HL-60/S4 treated with retinoic acid at 250 ng/mL for 4 days and 3 days (cell line): ENCODE measurements around the gene CCNF.
"Not testable (repeated sequence)": the region's sequence is repeated elsewhere in the genome, so short reads cannot be mapped to it uniquely, and the experiment has no call there.

Experiments
- in situ Hi-C: fragments of 300-500 bp; cut with MboI; formaldehyde crosslinking; loops from 2 replicates; pipeline ENCODE4 v1.7.0; 2022; ENCODE audit warnings: low sequenced_read_pairs

Gene CCNF

DNA sequence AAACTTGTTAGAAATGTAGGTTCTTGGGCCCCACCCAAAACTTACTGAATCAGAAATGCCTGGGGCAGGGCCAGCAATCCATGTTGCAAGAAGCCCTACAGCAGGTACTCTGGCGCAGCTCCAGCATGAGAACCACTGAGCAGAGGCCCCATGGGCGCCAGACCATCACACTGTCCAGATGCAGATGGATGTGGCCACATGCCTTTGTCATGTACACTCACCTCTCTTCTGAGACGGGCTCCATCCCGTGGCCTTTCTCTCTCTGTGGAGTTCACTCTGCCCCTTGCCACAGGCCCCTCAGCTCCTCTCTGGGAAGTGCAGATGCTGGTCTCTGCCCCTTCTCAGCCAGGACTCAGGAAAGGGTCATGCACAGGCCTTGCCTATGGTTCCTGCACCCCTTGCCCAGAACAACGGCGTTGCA lies 2.3 kb upstream of the CCNF start:
- in situ Hi-C loops, result loop anchor here (10.0 kb wide), 1 partner anchor 58 kb away; no protein-coding TSS in a partner anchor

- in situ Hi-C loops, result loop anchor here (10.0 kb wide), 1 partner anchor 57 kb away; no protein-coding TSS in a partner anchor
These were observed 1.7 kb upstream of the CCNF start for GRCh38 chr16:2427526-2427925.

DNA sequence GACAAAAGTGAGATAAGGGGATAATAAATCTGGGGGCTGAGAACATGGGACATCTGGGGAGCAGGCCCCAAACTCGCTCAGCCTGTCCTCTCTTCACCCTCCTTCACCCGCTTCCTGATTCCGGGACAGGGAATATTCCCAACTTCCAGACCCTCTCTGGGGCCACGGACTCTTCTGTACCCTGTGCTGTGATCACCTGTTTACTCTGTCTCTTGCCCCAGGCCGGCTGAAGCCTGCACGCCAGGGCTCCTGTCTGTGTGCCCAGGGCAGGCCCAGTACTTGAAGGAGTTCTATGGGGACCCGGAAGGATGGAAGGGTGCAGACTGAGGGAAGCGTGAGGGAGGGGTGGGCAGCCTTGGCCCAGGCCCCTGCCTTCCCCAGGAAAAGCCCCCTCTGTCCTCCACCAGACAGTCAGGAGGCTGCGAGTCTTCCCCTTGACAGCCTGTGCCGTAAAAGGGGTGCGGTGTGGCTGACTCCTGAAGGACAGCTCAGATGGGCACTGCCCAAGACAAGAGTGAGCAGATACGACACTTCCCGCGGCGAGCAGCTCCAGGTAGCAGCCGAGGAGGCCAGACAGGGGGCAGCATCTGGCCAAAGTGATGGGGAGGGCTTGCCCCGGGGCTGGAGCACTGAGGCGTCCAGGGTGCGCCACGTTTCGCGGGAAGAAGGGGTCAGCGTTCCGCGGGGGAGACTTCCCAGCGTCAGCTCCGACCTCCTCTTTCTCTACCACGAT lies 1.0 kb upstream of the CCNF start:
- in situ Hi-C loops, result loop anchor here (10.0 kb wide), 1 partner anchor 57 kb away; no protein-coding TSS in a partner anchor

GRCh38 chr16:2428784-2429033 lies 538 bp upstream of the CCNF start:
- in situ Hi-C loops, result loop anchor here (10.0 kb wide), 1 partner anchor 56 kb away; no protein-coding TSS in a partner anchor

DNA sequence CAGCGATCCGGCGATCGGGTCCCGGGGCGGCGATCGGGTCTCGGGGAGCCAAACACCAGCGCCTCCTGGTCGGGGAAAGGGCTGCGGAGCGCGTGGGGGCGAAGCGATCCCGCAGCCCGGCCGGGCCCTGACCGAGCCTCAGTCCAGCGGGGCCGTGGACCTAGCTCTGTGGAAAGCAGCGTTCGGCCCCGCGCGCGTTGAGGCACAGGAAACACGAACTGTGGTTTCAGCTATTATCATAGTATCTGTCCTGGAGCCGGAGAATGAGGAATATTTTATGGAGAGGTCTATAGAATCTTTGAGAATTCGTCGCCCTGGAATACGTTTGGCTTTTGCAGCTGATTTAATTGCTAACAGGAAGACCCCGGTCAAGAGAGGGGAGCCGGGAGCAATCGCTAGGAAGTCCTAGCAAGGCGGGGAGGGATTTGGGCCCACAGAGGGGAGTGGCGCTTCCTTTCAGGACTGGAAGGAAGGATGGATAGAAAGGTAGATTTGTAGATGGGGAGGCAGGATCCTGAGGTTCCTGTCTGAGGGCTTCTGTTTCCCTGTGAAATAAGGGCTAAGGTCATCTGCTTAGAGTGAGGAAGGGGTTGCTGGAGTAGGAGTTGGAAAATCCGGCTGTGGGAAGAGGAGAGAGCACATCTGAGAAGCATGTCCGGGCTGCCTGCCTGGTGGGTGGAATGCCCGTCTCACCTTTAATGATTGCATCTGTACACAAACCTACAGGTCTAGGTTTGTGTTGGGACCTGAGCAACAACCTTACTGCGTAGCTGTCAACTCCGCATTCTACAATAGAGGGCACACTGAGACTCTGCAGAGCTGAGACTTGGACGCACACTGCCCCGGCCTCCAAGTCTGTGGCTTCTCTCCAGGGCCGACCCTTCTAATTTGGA lies 770 bp downstream of the CCNF start:
- in situ Hi-C loops, result loop anchor here (10.0 kb wide), 1 partner anchor 55 kb away; no protein-coding TSS in a partner anchor

GRCh38 chr16:2432286-2432685 lies 3.0 kb downstream of the CCNF start:
- in situ Hi-C loops, result no loop called here

GRCh38 chr16:2432801-2433505 lies 3.7 kb downstream of the CCNF start:
- in situ Hi-C loops, result no loop called here

GRCh38 chr16:2435236-2435635 lies 6.0 kb downstream of the CCNF start:
- in situ Hi-C loops, result not testable (repeated sequence)

- in situ Hi-C loops, result no loop called here
These were observed 6.9 kb downstream of the CCNF start for GRCh38 chr16:2436110-2436509.

DNA sequence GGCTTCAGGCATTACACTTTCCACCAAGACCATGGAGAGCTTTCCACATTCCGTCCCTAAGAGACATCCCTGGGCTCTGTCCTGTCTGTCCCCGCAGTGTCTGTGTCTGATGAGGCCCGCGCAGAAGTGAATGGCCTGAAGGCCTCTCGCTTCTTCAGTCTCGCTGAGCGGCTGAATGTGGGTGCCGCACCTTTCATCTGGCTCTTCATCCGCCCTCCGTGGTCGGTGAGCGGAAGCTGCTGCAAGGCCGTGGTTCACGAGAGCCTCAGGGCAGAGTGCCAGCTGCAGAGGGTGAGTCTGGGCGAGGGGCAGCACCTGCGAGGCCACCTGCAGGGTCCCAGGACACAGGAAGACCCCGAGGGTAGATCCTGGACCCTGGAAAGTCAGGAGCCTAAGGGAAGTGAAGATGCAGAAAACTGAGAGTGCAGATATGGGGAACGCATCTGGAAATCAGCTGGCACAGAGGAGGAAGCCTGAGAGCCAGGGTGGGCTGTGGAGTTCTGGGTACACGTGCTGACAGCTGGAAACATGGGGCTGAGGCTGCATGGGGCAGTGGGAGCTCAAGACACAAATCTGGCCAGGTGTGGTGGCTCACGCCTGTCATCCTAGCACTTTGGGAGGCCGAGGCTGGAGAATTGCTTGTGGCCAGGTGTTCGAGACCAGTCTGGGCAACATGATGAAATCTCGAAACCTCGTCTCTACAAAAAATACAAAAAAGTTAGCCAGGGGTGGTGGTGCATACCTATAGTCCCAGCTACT lies 8.0 kb downstream of the CCNF start:
- in situ Hi-C loops, result no loop called here

DNA sequence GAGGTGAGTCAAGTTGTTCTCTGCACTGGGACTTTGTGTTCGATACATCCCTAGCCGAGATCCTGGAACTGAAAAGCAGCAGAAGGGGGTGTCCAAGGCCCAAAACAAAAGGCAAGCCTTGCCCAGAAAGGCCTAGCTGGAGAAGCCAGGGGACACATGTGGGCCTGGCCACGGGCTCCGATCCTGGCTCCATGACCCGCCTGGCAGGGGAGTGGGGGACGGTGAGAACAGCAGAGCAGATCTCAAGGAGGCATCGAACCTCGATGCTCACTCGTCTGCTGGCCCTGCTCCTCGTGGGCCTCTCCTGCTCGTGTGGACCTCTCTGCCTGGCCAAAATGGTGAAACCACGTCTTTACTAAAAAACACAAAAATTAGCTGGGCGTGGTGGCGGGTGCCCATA lies 8.9 kb downstream of the CCNF start:
- in situ Hi-C loops, result no loop called here

DNA sequence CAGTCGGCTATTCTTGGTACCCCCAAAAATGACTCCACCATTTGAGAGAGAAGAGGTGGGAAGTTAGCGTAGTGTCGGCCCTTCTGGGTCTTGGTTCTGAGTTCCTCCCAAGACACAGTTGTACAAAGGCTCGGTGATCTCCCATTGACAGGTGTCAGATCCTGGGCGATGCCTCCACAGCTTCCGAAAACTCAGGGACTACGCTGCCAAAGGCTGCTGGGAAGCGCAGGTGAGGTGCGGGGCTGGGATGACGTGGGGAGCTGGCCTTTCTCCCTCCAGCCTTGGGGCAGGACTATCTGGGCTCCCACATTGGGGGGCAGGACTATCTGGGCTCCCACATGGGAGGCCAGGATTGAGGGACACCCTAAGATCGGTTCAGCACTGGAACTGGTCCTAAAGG lies 10.4 kb downstream of the CCNF start:
- in situ Hi-C loops, result no loop called here

GRCh38 chr16:2441143-2441804 lies 12.0 kb downstream of the CCNF start:
- in situ Hi-C loops, result not testable (repeated sequence)

GRCh38 chr16:2443555-2443954 lies 14.3 kb downstream of the CCNF start:
- in situ Hi-C loops, result no loop called here

GRCh38 chr16:2447920-2448583 lies 18.8 kb downstream of the CCNF start:
- in situ Hi-C loops, result no loop called here

DNA sequence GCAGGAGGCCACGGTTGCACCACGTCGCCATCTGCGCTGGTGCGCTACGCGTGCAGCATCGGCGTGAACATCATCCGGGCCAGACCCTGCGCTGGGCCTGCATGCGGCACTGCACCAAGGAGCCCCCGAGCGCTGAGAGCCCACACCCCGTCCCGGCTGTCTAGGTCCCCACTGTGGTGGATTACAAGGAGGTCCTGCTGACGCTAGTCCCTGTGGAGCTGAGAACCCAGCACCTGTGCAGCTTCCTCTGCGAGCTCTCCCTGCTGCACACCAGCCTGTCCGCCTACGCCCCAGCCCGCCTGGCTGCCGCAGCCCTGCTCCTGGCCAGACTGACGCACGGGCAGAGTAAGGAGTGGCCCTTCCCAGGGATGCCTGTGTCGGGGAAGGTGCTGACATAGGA lies 19.9 kb downstream of the CCNF start:
- in situ Hi-C loops, result no loop called here

DNA sequence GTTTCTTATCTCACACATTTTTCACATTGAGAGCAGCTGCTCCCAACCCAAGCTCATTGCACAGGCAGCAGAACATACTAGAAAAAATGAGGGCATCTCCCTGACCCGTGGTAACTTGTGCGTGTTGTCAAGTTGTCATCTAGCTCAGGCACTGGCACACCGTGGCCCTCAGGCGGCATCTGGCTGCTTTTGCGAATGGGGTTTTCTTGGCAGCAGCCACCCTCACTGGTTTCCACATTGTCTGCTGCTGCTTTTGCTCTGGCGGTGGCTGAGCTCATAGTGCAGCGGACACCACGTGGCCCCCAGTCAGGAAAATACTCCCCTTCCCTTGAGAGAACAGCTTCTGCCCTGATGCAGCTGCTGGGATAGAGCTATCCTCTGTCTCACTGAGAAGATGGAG lies 21.3 kb downstream of the CCNF start:
- in situ Hi-C loops, result no loop called here

DNA sequence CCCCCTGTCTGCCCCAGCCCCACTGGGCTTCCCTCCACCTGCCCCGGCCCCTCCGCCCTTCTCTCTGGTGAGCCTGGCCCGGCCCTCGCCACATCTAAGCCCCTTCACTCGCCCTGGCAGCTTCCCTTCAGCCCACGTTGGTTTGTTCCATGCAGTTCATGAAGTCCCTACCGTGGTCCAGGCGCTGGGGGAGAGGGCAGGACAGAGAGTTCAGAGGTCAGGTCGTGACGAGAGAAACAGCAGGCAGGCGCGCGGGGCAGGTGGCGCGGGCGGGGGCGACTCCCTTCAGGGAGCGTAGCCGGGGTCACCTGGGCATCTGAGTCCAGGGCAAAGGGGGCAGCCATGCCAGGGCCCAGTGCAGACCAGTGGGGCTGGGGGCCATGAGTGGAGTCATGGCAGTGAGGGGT lies 21.7 kb downstream of the CCNF start:
- in situ Hi-C loops, result no loop called here

- in situ Hi-C loops, result no loop called here
These were observed 22.6 kb downstream of the CCNF start for GRCh38 chr16:2451851-2452320.

DNA sequence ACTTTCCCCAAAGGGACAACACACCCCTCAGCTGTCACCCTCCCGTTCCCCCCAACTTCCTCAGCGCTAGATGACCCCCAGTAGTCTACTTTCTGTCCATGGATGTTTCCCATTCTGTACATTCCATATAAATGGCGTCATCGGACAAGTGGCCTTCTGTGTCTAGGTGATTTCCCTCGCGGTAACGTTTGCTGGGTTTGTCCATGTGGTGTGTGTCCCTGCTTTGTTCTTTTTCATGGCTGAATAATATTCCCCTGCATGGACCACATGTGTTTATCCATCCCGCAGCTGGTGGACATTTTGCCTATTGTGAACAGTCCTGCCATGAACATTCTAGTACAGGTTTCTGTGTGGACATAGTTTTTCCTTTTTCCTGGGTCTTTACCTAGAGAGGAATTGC lies 23.4 kb downstream of the CCNF start:
- in situ Hi-C loops, result no loop called here
